Measurements from ENCODE around the gene DYSF. TPM values are rescaled to one million over a fixed set of nuclear protein-coding genes. Genes with fewer than 3 reads are reported as not detected.

The DYSF gene
- total RNA-seq, 1 experiment from 2014 or later: 0.89 TPM

- peaks cover 0 to 2% of the 10 kb centered on the region in 2 experiments; a peak in 1 of 4 replicates for H3K36me3 ChIP-seq (ENCODE audit: control insufficient read depth in 1 of 2, insufficient read depth in 2 of 2, low read length in 2 of 2)
- ChIA-PET CTCF (interaction anchor here (1.5 kb wide), 1 partner anchor 43 kb away, joined by 3 read pairs; no protein-coding TSS in a partner anchor), RAD21 (ENCODE audit: low non-redundant PET in 1 of 2, low total read pairs in 2 of 2, uncharacterized antibody in 2 of 2, unreplicated experiment in 2 of 2) (no interaction called here), POLR2A (interaction anchor here (1.0 kb wide), 1 partner anchor 118 kb away, joined by 3 read pairs; no protein-coding TSS in a partner anchor)
- H2AFZ ChIP-seq (ENCODE audit: low read depth, low read length, poor library complexity, severe bottlenecking): no peak overlapping the region
- peak overlapping the region; percentile 48 to 58 for H3K4me3 ChIP-seq (replicated peaks in 1 of 2; ENCODE audit: low read depth in 1 of 2, low read length in 2 of 2)
- peak overlapping the region; percentile 60 for H3K9ac ChIP-seq (ENCODE audit: low read length)
- H3K4me1 ChIP-seq (ENCODE audit: control insufficient read depth in 1 of 2, insufficient read depth in 2 of 2, low read length in 2 of 2): peaks cover 8 to 10% of the 10 kb centered on the region in 2 experiments; a peak in 3 of 4 replicates
- H3K79me2 ChIP-seq (ENCODE audit: insufficient read depth, low read length): peaks cover 27% of the 10 kb centered on the region
- no peaks in the 10 kb centered on the region for H3K9me2 ChIP-seq (ENCODE audit: insufficient read depth)
- intact Hi-C loops (cut with micrococcal nuclease): no loop called here
- no peaks in the 10 kb centered on the region for H3K9me3 ChIP-seq (ENCODE audit: control insufficient read depth in 1 of 2, insufficient read depth in 1 of 2, low read depth in 1 of 2, low read length in 2 of 2)
- H3K4me2 ChIP-seq (ENCODE audit: low read length): peak overlapping the region; percentile 77
- no peak for TF ChIP-seq ZBTB33 (IDR thresholded peaks at IDR 0.05; ENCODE audit: extremely low read depth, insufficient replicate concordance, low read length)
- TF ChIP-seq CBX3 (IDR thresholded peaks at IDR 0.05; ENCODE audit: low read depth): no peak
- no peak for TF ChIP-seq YY1 (IDR thresholded peaks at IDR 0.05; ENCODE audit: extremely low read depth, insufficient replicate concordance, low read depth, low read length)
- no peak for TF ChIP-seq ZNF274 (IDR thresholded peaks at IDR 0.05; ENCODE audit: low read depth, low read length)
- no peak for TF ChIP-seq ZFX (IDR thresholded peaks at IDR 0.05)
- no peak for TF ChIP-seq RAD21 (IDR thresholded peaks at IDR 0.05; ENCODE audit: low read depth)
- no peak for TF ChIP-seq EZH2phosphoT487 (IDR thresholded peaks at IDR 0.05; ENCODE audit: borderline replicate concordance)
- TF ChIP-seq CEBPB (IDR thresholded peaks at IDR 0.05; ENCODE audit: low read depth): no peak
- TF ChIP-seq SIN3A (IDR thresholded peaks at IDR 0.05; ENCODE audit: low read depth): no peak
- TF ChIP-seq SRF (IDR thresholded peaks at IDR 0.05; ENCODE audit: low read depth): no peak
- H3K27me3 ChIP-seq (ENCODE audit: insufficient read depth, low read length): no peaks in the 10 kb centered on the region
- peak; percentile 46 for ATAC-seq
- H4K20me1 ChIP-seq (ENCODE audit: insufficient read depth): no peaks in the 10 kb centered on the region
- peak; percentile 10 for DNase-seq (ENCODE audit: low read depth, low spot score)
- H3K27ac ChIP-seq (ENCODE audit: low read depth, low read length): peak overlapping the region; percentile 62
- TSS peak; percentile 58 for BruUV-seq (replicated peaks)
Measured at GRCh38 chr2:71417300-71418202, 35.8 kb upstream of the DYSF start.
